CD4-positive, alpha-beta T cell treated with Interleukin-12 subunit alpha and Interleukin-12 subunit beta, for 1 hour (primary cell): ENCODE data around the gene CCL5.

Experiments used
- DNase-seq: peaks from one replicate; pipeline ENCODE4 v3.0.0-alpha.2; 2020

CCL5 gene

DNA sequence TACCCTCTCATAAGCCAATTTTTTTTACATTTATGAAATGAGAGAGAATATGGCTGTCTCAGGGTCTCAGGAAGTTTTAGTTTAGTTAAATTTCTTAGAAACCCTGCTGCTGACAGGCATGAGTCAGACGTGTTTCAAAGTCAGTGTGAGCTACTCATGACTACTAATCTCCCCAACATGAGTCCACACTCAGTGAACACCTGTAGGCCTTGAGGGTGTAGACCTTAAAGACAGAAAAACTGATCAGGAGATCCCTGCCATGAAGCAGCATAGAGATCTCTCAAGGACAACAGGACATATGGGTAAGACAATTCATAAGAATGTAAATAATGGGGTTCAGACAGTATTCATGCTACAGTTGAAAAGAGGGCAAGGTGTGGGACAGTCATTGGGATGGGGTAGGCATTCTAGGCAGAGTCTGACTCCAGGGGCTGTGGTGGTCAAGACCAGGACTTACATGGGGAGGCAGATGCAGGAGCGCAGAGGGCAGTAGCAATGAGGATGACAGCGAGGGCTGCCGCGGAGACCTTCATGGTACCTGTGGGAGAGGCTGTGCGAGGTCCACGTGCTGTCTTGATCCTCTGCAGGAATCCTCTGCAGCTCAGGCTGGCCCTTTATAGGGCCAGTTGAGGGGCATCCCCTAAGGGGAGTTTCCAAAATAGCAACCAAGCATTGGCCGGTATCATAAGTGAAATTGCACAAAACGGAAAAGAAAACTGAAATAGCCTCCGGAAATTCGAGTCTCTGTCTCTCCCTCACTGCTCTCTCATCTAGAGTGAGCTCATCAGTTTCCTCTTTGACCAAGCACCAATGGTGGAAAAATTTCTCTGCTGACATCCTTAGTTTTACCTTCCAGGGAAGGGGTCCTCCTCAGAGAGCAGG is at the start of gene CCL5:
TSS of gene CCL5 (minus strand) at position 588 of the 882 bp plus-strand sequence.
- peak; percentile 85 for DNase-seq

DNA sequence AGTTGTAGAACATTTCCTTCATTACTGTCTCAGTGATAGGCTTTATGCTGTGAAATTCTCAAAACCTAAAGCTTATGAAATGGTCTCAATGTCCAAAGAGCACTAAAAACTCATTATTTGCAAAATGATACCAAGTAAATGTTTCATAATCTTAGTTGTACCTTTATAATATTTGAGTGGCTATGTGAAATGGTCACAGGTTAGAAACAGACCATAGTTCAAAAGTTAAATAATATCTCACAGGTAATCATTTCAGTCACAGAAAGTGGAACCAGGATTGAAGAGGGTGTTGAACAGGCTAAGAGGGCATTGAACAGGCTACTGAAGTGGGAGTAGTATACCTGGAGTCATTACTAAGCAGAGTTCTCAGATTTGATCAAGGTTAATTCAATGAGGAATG is 47.6 kb upstream of the CCL5 start:
- no peak for DNase-seq

DNA sequence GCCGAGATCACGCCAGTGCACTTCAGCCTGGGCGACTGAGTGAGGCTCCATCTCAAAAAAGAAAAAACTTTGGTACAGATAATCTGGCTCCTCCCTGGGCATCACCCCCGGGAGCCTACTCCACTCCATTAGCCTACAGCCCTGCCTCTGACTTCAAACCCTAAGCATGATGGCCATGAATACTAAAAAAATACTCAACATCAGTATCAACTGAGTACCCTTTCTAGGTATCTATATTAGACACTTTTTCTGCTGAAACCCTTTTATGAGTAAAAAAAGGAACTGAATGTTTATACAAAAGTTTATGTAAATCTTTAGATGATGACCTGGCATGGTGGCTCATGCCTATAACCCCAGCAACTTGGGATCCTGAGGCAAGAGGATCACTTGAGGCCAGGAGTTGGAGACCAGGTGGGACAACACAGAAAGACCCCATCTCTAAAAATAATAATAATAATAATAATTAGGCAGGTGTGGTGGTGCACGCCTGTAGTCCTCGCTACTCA is 43.5 kb upstream of the CCL5 start:
- DNase-seq = no peak

DNA sequence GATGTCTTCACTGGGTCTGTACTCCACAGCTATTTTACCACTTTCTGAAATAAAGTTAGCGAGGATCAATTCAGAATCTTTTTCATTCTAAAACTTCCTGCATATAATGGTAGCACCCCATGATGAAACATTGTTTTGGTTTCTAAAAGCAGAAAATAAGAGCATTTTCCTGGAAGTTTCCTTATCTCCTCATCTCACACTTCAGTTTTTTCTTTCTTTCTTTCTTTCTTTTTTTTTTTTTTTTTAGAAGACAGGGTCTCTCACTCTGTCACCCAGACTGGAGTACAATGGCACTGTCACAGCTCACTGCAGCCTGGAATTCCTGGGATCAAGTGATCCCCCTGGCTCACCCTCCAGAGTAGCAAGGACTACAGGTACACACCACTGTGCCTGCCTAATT is 40.1 kb upstream of the CCL5 start:
- DNase-seq = no peak

DNA sequence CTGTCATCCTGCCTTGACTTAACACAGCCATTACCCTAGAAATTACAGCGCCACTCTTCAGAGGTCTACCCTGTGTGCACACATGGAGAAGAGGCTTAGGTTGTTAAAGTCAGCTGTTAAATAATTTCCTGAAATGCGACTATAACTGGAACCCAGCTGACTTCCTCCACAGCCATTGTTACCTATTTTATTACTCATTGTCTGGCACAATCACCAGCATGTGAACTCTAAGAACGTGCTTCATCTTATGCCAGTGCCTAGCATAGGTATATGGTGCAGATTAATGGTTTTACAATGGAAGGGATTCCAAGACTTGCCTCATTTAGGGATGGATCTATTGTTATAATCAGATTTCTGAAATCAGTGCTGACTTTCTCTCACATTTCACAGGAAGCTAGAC is 38.5 kb upstream of the CCL5 start:
- DNase-seq = no peak

DNA sequence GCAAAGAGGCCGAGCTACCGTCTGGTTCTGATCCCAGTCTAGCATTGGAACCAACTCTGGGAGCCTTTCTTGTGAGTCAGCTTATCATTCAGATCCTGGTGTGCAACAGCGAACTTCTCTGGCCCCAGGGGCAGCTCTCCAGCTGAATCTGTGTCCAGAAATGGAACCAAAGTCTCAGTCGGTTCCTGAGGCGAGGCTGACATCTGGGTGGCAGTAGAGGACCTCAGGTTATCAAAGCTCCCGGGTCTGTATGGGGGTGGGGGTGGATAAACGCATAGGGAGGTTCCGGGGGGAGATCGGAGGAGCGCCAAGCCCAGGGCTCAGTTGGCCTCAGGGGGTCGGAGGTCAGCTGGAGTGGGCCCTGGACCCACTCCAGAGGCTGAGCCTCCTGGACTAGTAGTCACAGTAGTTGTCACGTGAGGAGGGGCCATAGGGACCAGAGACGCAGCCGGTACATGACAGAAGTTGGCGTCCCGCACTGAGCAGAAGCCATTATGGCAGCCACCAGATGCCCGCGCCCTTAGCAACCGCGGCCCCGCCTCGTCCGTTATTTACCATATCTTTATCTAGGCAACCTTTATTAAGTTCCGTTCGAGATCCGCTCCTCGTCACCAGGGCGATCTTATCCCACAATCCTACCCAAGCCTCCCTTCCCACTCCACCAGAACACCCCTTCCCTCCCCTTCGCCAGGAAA is 37.5 kb upstream of the CCL5 start:
- no peak for DNase-seq

DNA sequence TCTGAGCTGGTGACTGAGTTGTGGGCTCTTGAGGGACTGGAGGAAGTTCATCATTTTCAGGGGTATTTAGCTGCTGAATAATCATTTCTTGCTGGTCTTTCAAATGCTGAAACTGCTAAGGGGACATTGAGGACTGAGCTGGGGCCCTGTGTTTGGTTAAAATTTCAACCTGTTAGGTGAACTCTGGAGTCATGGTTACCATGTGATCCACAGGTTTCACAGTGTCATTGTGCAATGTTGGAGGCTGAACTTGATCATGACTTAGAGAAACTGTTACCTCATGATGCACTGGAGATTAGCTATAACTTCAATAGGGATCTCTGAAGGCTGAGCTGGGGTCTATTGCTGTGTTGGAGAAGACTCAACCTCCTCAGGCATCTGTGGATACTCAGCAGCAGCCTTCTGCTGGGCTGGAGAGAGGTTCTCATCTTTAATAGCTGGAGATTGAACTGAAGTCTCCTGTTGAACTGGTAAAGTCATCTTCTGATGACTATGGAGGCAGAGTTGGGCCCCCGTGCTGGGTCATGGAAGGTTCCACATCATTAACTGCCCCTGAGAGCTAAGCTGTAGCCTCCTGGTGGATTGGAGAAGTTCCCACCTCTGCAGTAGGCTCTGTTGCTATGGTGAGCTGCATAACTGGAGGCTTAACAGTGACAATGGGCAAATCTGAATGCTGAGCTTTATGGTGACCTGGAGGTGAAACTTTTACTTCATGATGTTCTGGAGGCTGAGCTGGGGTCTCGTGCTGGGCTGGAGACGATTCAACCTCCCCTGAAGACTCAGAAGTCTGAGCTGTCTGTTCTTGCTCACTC is 35.2 kb upstream of the CCL5 start:
- no peak for DNase-seq

DNA sequence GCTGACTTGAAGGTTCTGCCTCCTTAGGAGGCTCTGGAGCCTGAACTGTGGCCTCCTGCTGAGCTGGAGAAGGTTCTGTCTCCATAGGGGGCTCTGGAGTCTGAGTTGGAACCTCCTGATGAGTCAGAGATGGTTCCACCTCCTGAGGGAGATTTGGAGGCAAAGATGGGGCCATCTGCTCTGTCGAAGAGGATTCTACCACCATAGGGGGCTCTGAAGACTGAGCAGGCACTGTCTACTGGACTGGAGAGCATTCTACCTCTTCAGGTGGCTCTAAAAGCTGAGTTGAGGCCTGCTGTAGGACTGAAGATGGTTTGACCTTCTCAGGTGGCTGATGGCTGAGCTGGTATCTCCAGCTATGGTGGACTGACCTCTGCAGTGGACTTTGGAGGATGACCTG is 34.2 kb upstream of the CCL5 start:
- DNase-seq = no peak

DNA sequence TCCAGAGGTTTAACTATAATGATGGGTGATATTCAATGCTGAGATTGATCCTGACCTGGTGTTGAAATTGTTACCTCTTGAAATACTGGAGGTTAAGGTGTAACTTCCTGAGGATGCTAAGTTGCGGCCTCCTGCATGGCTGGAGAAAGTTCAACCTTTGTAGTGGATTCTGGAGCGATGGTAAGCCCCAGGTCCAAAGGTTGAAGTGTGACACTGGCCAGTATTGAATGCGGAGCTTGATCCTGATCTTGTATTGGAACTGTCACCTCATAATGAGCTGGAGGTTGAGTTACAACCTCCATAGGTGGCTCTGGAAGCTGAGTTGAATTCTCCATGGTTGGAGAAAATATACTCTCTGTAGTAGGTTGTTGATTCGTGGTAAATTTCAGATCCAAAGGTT is 33.4 kb upstream of the CCL5 start:
- no peak for DNase-seq

DNA sequence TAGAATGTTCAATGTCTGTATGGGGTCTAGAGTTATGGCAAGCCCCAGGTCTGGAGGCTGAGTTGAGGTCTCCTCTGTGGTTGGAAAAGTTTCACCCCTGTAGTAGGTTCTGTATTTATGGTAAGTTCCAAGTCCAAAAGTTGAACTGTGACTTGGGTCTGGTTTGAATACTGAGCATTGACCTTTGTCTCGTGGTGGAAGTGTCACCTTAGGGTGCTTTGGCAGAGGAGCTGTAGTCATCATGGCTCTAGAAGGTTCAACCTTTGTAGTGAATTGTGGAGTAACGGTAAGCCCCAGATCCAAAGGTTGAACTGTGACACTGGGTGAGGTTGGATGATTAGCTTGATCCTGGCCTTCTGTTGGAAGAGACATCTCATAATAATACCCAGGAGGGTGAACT is 32.8 kb upstream of the CCL5 start:
- no peak for DNase-seq

DNA sequence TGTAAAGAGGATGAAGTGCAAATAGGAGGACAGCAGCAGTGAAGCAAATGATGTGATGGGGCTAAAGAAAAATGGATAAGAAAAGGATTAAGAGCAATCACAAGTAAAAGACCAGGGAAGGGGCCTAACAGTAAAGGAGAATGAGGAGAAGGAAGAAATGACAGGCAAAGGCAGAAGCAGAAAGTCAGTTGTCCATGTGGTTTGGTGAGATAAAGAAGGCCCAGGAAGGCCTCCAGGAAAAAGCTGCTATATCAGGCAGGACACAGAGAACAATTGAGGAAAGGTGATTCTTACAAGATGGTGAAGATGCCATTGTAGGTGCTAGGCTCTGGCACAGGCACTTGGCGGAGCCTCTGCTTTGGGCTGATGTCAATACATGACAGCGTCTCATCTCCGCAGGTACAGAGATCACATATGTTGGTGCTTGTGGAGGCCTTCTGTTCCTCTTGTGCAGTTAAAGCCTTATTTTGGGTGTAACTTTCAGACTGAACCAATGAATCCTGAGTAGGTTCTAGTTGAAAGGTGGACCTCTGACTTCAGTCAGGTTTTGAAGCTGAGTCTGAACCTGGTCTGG is 32.3 kb upstream of the CCL5 start:
- DNase-seq = no peak

DNA sequence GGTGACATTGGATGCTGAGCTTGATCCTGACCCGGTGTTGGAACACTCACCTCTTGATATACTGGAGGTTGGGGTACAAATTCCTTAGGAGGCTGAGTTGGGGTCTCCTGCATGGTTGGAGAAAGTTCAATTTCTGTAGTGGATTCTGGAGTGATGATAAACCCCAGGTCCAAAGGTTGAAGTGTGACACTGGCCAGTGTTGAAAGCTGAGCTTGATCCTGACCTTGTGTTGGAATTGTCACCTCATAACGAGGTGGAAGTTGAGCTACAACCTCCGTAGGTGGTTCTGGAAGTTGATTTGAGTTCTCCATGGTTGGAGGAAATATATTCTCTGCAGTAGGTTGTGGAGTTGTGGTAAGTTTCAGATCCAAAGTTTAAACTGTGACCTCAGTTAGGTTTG is 29.2 kb upstream of the CCL5 start:
- no peak for DNase-seq

DNA sequence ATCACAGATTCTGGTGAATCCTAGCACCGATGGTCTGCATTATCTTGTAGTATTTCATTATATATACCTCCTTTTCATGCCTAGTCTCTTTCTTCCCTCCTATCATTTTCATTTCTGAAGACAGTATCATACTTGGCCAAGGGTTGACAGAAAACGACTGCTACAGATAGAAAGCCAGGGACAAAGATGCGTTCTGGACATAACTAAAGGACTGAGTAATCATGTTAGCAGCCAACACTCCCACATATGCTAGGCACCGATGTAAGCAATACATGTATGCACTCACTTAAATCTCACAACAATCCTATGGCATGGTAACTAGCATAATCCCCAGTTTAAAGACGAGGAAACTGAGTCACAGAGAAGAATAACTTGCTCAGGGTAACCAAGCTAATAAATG is 27.5 kb upstream of the CCL5 start:
- no peak for DNase-seq

DNA sequence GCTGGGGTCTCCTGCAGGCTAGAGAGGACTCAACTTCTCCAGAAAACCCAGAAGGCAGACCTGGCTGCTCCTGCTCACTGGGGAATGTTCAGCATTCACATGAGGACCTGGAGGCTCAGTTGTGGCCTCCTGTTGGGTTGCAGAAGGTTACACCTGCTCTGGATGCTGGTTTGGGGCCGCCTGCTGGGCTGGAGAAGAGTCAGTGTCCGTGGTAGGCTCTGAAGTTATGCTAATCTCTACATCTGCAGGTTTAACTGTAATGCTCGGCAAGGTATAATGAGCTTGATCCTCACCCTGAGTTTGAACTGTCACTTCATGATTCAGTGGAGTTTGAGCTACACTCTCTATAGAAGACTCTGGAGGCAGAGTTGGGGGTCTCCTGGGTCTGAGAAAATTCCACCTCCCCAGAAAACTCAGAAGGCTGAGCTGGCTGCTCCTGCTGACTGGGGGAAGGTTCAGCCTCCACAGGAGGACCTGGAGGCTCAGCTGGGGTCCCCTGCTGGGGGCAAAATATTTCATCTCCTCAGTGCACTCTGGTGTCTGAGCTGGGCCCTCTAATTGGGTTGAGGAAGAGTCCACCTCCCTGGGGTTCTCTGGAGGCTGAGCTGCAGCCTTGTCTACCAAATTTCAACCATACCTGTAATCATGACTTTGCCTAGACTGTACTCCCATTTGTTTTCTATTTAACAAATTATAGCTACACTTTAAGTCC is 26.9 kb upstream of the CCL5 start:
- DNase-seq = peak; percentile 11

DNA sequence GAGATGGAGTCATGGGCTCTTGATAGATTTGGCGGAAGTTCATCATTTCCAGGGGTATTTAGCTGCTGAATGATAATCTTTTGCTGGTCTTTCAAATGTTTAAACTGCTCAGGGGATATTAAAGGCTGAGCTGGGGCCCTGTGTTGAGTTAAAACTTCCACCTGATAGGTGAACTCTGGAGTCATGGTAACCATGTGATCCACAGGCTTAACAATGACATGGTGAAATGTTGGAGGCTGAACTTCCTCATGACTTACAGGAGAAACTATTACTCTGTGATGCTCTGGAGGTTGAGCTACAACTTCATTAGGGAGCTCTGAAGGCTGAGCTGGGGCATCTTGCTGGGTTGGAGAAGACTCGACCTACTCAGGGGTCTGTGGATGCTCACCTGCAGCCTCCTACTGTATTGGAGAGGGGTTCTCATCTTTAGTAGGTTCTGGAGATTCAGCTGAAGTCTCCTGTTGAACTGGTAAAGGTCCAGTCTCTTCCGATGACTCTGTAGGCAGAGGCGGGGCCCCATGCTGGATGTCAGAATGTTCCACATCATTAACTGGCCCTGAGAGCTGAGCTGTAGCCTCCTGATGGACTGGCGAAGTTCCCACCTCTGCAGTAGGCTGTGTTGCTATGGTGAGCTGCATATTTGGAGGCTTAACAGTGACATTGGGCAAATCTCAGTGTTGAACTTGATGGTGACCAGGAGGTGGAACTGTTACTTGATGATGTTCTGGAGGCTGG is 26.2 kb upstream of the CCL5 start:
- no peak for DNase-seq

DNA sequence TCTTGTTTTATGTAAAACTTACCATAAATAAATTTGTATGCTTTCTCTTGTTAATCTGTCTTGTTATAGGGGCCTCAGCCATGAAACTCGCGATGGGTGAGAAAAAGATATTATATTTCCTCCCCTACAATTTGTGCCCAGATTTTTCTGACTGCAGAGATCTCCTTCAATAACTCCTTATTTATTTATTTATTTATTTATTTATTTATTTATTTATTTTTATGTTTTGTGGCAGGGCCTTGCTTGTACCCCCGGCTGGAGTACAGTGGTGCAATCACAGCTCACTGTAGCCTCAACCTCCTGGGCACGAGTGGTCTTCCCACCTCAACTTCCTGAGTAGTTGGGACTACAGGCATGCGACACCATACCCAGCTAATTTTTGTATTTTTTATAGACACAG is 23.3 kb upstream of the CCL5 start:
- no peak for DNase-seq

DNA sequence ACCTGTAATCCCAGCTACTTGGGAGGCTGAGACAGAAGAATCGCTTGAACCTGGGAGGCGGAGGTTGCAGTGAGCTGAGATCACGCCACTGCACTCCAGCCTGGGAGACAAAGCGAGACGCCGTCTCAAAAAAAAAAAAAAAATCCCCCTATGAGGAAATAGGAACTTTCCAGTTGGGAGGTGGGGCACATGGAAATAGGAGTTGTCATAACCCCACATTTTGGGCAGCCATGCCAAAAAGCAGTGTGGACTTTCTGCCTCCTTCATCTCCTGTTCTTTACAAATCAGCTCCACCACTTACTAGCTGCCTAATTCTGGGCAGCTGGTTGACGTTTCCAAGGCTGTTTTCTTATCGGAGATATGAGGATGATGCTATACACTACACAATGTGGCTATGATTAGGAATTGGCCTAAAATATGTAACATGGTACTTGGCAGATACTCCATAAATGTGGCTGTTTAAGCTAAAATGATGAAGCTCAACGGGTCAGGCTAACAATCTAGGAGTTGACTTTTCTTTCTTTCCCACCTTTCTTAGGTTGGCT is 21.5 kb upstream of the CCL5 start:
- DNase-seq = no peak

DNA sequence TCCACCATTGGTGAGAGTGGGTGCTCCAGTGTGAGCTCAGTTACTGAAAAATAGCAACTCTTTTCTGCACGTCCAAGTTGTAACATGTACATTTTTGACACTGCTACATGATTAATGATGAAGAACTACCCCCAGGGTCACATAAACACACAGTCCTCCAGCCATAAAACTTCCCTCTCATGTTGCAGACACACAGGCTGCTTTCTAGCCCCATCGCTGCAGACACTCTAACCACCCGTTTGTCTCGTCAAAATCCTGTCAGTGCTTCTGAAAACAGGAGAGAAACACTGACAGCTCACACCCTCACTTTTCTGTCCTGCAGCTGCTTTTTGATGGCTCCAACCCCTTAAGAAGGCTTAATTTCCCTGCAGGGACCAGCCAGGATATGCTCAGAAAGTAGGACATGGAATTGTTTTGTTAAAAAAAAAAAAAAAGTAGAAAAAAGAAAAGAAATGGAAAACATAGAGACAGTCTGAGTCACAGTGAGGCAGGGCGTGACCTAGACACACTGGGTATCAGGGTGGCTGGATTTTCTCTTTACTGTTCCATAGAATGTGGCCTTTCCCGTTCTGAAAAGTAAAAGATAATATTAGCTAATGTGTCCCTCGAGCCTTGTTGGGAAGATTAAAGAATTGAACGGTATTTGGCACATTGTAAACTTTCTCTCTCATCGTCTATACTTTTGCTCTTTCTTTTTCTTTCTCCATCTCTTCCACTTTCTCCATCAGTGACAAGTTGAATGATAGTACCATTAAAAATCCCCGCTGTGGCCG is 20.7 kb upstream of the CCL5 start:
- peak; percentile 49 for DNase-seq

DNA sequence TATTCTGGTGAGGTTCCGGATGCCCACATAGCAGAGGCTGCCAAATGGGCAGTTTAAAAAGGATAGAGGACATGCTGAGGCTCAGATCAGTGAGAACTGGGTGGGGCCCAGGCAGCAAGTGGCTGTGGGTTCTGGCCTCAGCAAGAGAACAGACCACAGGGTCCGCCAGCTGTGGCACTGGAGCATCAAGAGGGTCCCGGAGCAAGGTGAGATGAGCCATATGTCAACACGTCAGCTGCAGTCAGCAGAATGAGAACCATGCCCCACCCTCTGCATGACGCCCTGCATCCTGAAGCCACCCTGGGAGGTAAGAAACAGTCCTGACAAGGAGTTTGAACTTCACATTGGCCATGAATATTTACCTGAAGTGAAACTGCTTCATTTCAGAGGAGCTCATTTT is 20.1 kb upstream of the CCL5 start:
- DNase-seq = no peak

DNA sequence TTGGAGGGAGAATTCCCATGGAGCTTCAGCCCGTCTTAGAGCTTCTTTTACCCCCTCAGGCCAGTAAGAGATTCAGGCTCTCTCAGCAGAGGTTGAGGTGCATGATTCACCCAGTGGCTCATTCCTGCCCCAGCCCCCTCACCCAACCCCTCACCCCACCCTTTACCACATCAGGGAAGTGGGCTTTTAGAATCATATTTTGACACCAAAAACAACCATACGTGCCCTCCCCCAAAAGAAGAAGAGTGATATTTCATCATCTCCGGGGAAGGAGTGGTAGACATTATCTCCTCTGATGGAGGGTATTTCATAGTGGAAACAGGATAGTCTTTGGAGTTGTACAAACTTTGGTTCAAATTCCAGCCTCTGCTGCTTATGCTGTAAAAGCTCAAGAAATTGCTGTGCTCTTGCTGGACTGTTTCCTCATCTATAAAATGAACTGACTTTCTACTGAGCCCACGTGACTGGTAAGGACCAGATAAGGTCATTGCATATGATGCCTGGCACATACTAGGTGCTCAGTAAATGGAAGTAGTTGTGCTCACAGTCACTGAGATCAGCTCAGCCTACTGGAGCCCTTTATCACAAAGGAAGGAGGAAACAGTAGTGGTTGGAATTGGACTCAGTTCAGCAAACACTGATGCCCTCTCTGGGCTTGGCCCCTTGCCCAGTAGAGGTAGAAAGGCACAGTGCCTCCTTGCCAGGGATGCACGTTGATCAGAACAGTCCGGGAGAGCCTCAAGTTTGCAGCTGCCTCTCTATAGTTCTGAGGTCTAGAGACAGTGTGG is 18.3 kb upstream of the CCL5 start:
- no peak for DNase-seq
